Measurements from ENCODE around the gene TYW1B.
"Not testable (repeated sequence)": the region's sequence is repeated elsewhere in the genome, so short reads cannot be mapped to it uniquely, and the experiment has no call there.

TYW1B gene

DNA sequence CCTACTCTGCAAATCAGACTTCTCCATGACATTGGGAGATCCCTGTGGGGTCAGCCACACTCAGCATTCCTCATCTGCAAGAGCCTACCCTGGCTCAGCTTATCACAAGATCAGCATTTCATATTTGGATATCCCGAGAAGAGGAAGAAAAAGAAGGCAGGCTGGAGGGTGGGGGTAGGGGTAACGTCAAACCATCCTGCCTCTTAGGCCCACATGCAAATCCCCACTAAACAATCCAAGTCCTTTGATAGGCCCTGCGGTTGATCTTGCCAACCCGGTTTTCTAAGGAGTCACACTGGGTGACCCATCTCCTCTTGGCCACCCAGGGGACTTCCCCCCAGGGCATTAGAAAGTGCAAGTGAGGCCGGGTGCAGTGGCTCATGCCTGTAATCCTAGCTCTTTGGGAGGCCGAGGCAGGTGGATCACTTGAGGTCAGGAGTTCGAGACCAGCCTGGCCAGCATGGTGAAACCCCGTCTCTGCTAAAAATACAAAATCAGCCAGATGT is 287.8 kb downstream of the TYW1B start:
- TF ChIP-seq, protein P1, sequence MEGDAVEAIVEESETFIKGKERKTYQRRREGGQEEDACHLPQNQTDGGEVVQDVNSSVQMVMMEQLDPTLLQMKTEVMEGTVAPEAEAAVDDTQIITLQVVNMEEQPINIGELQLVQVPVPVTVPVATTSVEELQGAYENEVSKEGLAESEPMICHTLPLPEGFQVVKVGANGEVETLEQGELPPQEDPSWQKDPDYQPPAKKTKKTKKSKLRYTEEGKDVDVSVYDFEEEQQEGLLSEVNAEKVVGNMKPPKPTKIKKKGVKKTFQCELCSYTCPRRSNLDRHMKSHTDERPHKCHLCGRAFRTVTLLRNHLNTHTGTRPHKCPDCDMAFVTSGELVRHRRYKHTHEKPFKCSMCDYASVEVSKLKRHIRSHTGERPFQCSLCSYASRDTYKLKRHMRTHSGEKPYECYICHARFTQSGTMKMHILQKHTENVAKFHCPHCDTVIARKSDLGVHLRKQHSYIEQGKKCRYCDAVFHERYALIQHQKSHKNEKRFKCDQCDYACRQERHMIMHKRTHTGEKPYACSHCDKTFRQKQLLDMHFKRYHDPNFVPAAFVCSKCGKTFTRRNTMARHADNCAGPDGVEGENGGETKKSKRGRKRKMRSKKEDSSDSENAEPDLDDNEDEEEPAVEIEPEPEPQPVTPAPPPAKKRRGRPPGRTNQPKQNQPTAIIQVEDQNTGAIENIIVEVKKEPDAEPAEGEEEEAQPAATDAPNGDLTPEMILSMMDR (IDR thresholded peaks at IDR 0.05; ENCODE audit: low read depth, low read length), result no peak
- no peak for DNase-seq (ENCODE audit: low read depth in 2 of 2)
- no peak overlapping the region for H3K4me3 ChIP-seq (replicated peaks in 1 of 2; ENCODE audit: low read depth in 2 of 2, low read length in 2 of 2)

DNA sequence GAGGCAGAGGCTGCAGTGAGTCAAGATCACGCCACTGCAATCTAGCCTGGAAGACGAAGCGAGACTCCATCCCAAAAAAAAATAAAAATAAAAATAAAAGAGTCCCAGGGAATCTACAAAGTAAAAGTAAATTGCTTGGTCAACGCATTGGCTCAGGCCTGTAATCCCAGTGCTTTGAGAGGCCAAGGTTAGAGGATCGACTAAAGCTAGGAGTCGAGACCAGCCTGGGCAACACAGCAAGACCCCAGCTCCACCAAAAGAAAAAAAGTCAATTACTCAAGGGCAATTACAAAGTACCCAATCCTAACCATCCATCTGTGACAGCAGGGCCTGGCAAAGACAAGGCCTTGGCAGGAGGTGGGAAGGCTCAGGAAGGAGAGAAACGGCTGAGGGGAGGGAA is 288.3 kb downstream of the TYW1B start:
- H3K4me3 ChIP-seq (replicated peaks in 1 of 2; ENCODE audit: low read depth in 2 of 2, low read length in 2 of 2), result no peak overlapping the region
- no peak for DNase-seq (ENCODE audit: low read depth in 2 of 2)
- TF ChIP-seq, protein P1 (IDR thresholded peaks at IDR 0.05; ENCODE audit: low read depth, low read length), result no peak

DNA sequence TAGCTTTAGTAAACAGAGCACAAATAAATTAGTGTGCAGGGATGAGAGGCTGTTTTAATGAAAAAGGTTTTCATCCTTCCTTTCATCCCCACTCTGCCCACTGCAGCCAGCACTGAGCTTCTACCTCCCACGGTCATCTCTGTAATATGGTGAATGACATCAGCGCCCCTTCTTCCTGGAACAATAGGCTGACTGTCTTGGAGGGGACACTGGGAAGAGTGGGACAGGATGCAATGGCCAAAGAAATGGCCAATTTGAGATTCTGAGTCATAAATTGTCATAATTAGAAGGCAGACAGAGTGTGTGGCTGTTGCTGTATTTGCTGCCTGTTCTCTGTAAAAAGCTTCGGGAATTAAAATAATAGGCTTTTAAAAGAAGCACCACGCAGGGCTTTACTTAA is 289.1 kb downstream of the TYW1B start:
- no peak for DNase-seq (ENCODE audit: low read depth in 2 of 2)
- TF ChIP-seq, protein P1 (IDR thresholded peaks at IDR 0.05; ENCODE audit: low read depth, low read length), result no peak
- H3K4me3 ChIP-seq (replicated peaks in 1 of 2; ENCODE audit: low read depth in 2 of 2, low read length in 2 of 2), result no peak overlapping the region

DNA sequence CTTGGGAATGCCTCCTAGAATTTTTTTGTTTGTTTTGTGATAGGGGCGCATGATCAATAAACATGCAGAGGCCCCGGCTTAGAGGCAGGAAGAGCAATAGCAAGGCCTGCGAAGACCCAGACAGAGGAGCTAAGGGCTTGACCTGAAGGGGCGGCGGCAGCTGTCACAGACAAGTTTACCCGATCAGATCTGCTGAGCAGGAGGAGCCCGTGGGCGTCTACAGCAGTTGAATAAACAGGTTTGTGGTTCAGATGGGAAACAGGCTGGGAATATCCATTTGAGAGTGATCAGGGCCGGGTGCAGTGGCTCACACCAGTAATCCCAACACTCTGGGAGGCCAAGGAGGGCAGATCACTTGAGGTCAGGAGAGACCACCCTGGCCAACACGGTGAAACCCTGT is 289.9 kb downstream of the TYW1B start:
- no peak for DNase-seq (ENCODE audit: low read depth in 2 of 2)
- TF ChIP-seq, protein P1 (IDR thresholded peaks at IDR 0.05; ENCODE audit: low read depth, low read length), result no peak
- no peak overlapping the region for H3K4me3 ChIP-seq (replicated peaks in 1 of 2; ENCODE audit: low read depth in 2 of 2, low read length in 2 of 2)

DNA sequence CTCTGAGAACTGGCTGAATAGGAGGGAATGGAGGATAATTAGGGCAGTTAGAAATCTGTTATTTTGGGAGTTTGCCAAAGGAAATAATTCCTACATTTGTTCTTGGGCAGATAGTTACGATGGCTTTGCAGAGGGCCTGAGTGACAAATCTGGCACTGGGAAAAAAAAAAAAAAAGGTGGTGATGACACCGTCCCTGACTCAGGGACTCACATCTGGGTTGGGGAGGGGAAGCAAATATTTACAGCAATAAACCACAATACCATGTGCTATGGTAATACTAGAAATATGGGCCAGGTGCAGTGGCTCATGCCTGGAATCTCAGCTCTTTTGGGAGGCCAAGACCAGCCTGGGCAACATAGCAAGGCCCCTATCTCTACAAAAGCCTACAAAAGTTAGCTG is 292.0 kb downstream of the TYW1B start:
- DNase-seq (ENCODE audit: low read depth in 2 of 2); H3K4me3 ChIP-seq (replicated peaks in 1 of 2; ENCODE audit: low read depth in 2 of 2, low read length in 2 of 2): not testable (repeated sequence)

DNA sequence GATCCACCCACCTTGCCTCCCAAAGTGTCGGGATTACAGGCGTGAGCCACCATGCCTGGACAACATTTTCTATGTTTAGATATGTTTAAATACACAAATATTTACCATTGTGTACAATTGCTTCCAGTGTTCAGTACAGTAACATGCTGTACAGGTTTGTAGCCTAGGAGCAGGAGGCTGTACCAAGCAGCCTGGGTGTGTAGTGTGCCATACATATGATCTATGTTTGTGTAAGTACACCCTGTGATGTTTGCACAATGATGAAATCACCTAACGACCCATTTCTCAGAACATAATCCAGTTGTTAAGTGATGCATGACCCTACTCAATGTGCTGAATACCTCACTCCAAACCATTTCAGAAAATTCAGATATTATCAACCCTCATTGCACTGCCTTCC is 297.0 kb downstream of the TYW1B start:
- not testable (repeated sequence) for H3K4me3 ChIP-seq (replicated peaks in 1 of 2; ENCODE audit: low read depth in 2 of 2, low read length in 2 of 2); DNase-seq (ENCODE audit: low read depth in 2 of 2)
